PFSK-1 (cell line): ENCODE measurements around the gene CDH3.

ENCODE experiments used
- POLR2AphosphoS5 ChIP-seq: IDR thresholded peaks from 2 replicates; pipeline ENCODE4 v1.6.1; 2012; ENCODE audit warnings: low read depth, mild to moderate bottlenecking, control low read depth, low read length, moderate library complexity
- TAF1 ChIP-seq: IDR thresholded peaks from 2 replicates; pipeline ENCODE4 v1.6.1; 2012; ENCODE audit warnings: low read length, control low read depth, borderline replicate concordance; ENCODE audit not compliant: insufficient read depth

GRCh38 chr16:68658974-68659360 lies 13.9 kb downstream of the CDH3 start:
- TF ChIP-seq POLR2AphosphoS5, result no peak
- TF ChIP-seq TAF1, result no peak
